ENCODE data around the gene E2F4. TPM values are rescaled to one million over a fixed set of nuclear protein-coding genes. Genes with fewer than 3 reads are reported as not detected.

E2F4 gene
- total and polyA plus RNA-seq, 10 of the 15 experiments (the other 5 are each of a cell fraction or from before 2014, with no cell fraction given) = 11.7 to 132 (median 95.9) TPM

GRCh38 chr16:67155295-67156142, 36.4 kb upstream of the E2F4 start (continued):
- TF ChIP-seq POU2F2 (IDR thresholded peaks at IDR 0.05; ENCODE audit: borderline replicate concordance, low read depth, low read length) (0 out of 3 replicates have a peak, but pooled peaks have one; percentile 38), ZNF384 (IDR thresholded peaks at IDR 0.05; ENCODE audit: borderline replicate concordance, low read depth, low read length) (no peak), FOS (IDR thresholded peaks at IDR 0.05; ENCODE audit: borderline replicate concordance, extremely low read depth, insufficient read length) (no peak), CREM (IDR thresholded peaks at IDR 0.05; ENCODE audit: low read depth) (no peak), TARDBP (IDR thresholded peaks at IDR 0.05; ENCODE audit: borderline replicate concordance) (no peak), PKNOX1 (IDR thresholded peaks at IDR 0.05) (no peak), SIX5 (IDR thresholded peaks at IDR 0.05; ENCODE audit: low read depth, low read length, severe bottlenecking) (no peak), CEBPB (IDR thresholded peaks at IDR 0.05; ENCODE audit: borderline replicate concordance in 1 of 2, low read depth in 2 of 2, low read length in 2 of 2) (no peak), TCF7 (IDR thresholded peaks at IDR 0.05; ENCODE audit: borderline replicate concordance) (no peak), RBBP5 (conservative IDR thresholded peaks at IDR 0.05) (no peak), TCF3 (IDR thresholded peaks at IDR 0.05; ENCODE audit: borderline replicate concordance, insufficient read depth, low read depth, low read length) (0 out of 2 replicates have a peak, but pooled peaks have one; percentile 62), CTCF (IDR thresholded peaks at IDR 0.05 in 2 of 3, conservative IDR thresholded peaks at IDR 0.05 in 1 of 3; ENCODE audit: control insufficient read depth in 2 of 3, extremely low read depth in 1 of 3, insufficient read depth in 1 of 3, low read depth in 3 of 3, low read length in 3 of 3) (peak; percentile 88 to 96 (median 92)), HSF1 (IDR thresholded peaks at IDR 0.05; ENCODE audit: low read depth, low read length) (no peak), REST (IDR thresholded peaks at IDR 0.05; ENCODE audit: low read depth, low read length) (no peak), CREB1 (IDR thresholded peaks at IDR 0.05; ENCODE audit: low read depth) (no peak), RUNX3 (IDR thresholded peaks at IDR 0.05; ENCODE audit: low read length) (peak; percentile 75), PML (IDR thresholded peaks at IDR 0.05; ENCODE audit: low read length) (no peak)
